PC-9 (cell line): ENCODE results near the gene DUS3L. TPM values are rescaled to one million over a fixed set of nuclear protein-coding genes. Genes with fewer than 3 reads are reported as not detected.

Experiments
- BruUV-seq: library from RNA; stranded (reverse); fragments of 400-500 nt; replicated peaks from 2 replicates; lab custom pipeline; 2021; lab: Mats Ljungman, UMichigan
- CTCF ChIA-PET: fragments of 300-600 bp; sonication (Branson Sonifier 250); formaldehyde crosslinking; loops from one replicate; lab custom pipeline; 2022; ENCODE audit warnings: antibody characterized with exemption; lab: Charles Lee
- POLR2A ChIA-PET: fragments of 300-600 bp; sonication (Branson Sonifier 250); formaldehyde crosslinking; loops from one replicate; lab custom pipeline; 2022; ENCODE audit warnings: antibody characterized with exemption; ENCODE audit not compliant: unreplicated experiment; lab: Charles Lee
- DNase-seq, 2 experiments: peaks; one replicate each; pipeline versions ENCODE4 v3.0.0 to v3.0.0-alpha.2; 2015 to 2022; ENCODE audit warnings: mixed read lengths in 1 of 2
- H2AFZ ChIP-seq: fragments of 200-600 bp; sonication (generic); 2 replicates; pipeline ENCODE4 v1.8.1; 2017; ENCODE audit warnings: antibody characterized with exemption
- H3F3A ChIP-seq: fragments of 200-600 bp; sonication (generic); 2 replicates; pipeline ENCODE4 v1.8.1; 2017; ENCODE audit warnings: antibody characterized with exemption, mild to moderate bottlenecking, low read depth; ENCODE audit not compliant: insufficient read depth
- H3K27ac ChIP-seq: fragments of 200-600 bp; sonication (generic); 2 replicates; pipeline ENCODE4 v1.6.1; 2016; ENCODE audit warnings: mixed run types
- H3K27me3 ChIP-seq: fragments of 200-600 bp; sonication (generic); 2 replicates; pipeline ENCODE4 v1.6.1; 2016; ENCODE audit warnings: low read depth, mixed run types; ENCODE audit not compliant: insufficient read depth
- H3K36me3 ChIP-seq: fragments of 200-600 bp; sonication (generic); 2 replicates; pipeline ENCODE4 v1.6.1; 2016; ENCODE audit warnings: low read depth, mixed run types
- H3K4me1 ChIP-seq: fragments of 200-600 bp; sonication (generic); replicated peaks from 2 replicates; pipeline ENCODE4 v1.6.1; 2016; ENCODE audit warnings: mixed run types; ENCODE audit not compliant: insufficient read depth
- H3K4me2 ChIP-seq: fragments of 200-600 bp; sonication (generic); 2 replicates; pipeline ENCODE4 v1.6.1; 2017; ENCODE audit warnings: mixed run types
- H3K4me3 ChIP-seq: fragments of 200-600 bp; sonication (generic); 2 replicates; pipeline ENCODE4 v1.6.1; 2016; ENCODE audit warnings: mixed run types
- H3K79me2 ChIP-seq: fragments of 200-600 bp; sonication (generic); 2 replicates; pipeline ENCODE4 v1.6.1; 2017; ENCODE audit warnings: low read depth, mixed run types
- H3K9me2 ChIP-seq: fragments of 200-600 bp; sonication (generic); 2 replicates; pipeline ENCODE4 v1.8.1; 2017; ENCODE audit warnings: mild to moderate bottlenecking; ENCODE audit not compliant: insufficient read depth
- H3K9me3 ChIP-seq: fragments of 200-600 bp; sonication (generic); 2 replicates; pipeline ENCODE4 v1.8.1; 2016; ENCODE audit warnings: low read depth; ENCODE audit not compliant: insufficient read depth
- H4K20me1 ChIP-seq: fragments of 200-600 bp; sonication (generic); 2 replicates; pipeline ENCODE4 v1.8.1; 2017; ENCODE audit not compliant: insufficient read depth
- CTCF ChIP-seq: fragments of 200-600 bp; sonication (generic); conservative IDR thresholded peaks from 2 replicates; pipeline ENCODE4 v1.6.1; 2017; ENCODE audit warnings: mixed run types, antibody characterized with exemption, mild to moderate bottlenecking, moderate library complexity
- EZH2 ChIP-seq: fragments of 200-600 bp; sonication (generic); IDR thresholded peaks from 2 replicates; pipeline ENCODE4 v1.8.0; 2017; ENCODE audit warnings: antibody characterized with exemption, low read depth
- intact Hi-C: fragments of 100-400 bp; cut with micrococcal nuclease; formaldehyde crosslinking; loops from one replicate; pipeline ENCODE4 v1.10.0; 2022; ENCODE audit not compliant: unreplicated experiment
- total RNA-seq: library from RNA; stranded (reverse); gene quantifications from 2 replicates; pipeline ENCODE4 v1.2.3, GENCODE V29; 2021

The DUS3L gene
- total RNA-seq, 1 experiment from 2014 or later: 27.1 TPM

GRCh38 chr19:5824751-5825150 is 33.8 kb upstream of the DUS3L start:
- no peak for DNase-seq
- ChIA-PET CTCF (no interaction called here), POLR2A (no interaction called here)
- Histone ChIP-seq H3K9me3 (no peaks in the 10 kb centered on the region), H3K27me3 (no peaks in the 10 kb centered on the region), H4K20me1 (no peaks in the 10 kb centered on the region), H3F3A (peaks cover 12% of the 10 kb centered on the region; the same call in 1 of the 2 replicates), H3K4me3 (no peak overlapping the region), H2AFZ (no peak overlapping the region), H3K4me1 (0 out of 2 replicates have a peak, but pooled peaks cover 9% of the 10 kb centered on the region), H3K36me3 (no peaks in the 10 kb centered on the region), H3K9me2 (no peaks in the 10 kb centered on the region), H3K79me2 (no peaks in the 10 kb centered on the region), H3K4me2 (no peak overlapping the region), H3K27ac (no peak overlapping the region)
- BruUV-seq: no TSS peak
- TF ChIP-seq CTCF (no peak), EZH2 (no peak)
- intact Hi-C loops: no loop called here

- Histone ChIP-seq H3K4me3 (no peak overlapping the region), H3K9me2 (no peaks in the 10 kb centered on the region), H3K9me3 (no peaks in the 10 kb centered on the region), H3K79me2 (no peaks in the 10 kb centered on the region), H3K27me3 (no peaks in the 10 kb centered on the region), H3K27ac (no peak overlapping the region), H3F3A (peaks cover 12% of the 10 kb centered on the region; the same call in 1 of the 2 replicates), H2AFZ (no peak overlapping the region), H3K36me3 (no peaks in the 10 kb centered on the region), H3K4me2 (no peak overlapping the region), H3K4me1 (0 out of 2 replicates have a peak, but pooled peaks cover 9% of the 10 kb centered on the region), H4K20me1 (no peaks in the 10 kb centered on the region)
- CTCF ChIA-PET: no interaction called here
- POLR2A ChIA-PET: interaction anchor here (0.5 kb wide), 1 partner anchor 31 kb away, joined by 24 read pairs; no protein-coding TSS in a partner anchor
- DNase-seq: peak in 1 of 2 experiments; percentile 21
- no TSS peak for BruUV-seq
- intact Hi-C loops: no loop called here
- TF ChIP-seq CTCF: peak; percentile 52; the same call in 1 of the 2 replicates
- TF ChIP-seq EZH2: no peak
Observed at GRCh38 chr19:5823579-5824281, 32.8 kb upstream of the DUS3L start.

- H3K9me2 ChIP-seq: no peaks in the 10 kb centered on the region
- H3K36me3 ChIP-seq: no peaks in the 10 kb centered on the region
- intact Hi-C loops: no loop called here
- no peak overlapping the region for H3K27ac ChIP-seq
- H3K79me2 ChIP-seq: no peaks in the 10 kb centered on the region
- H4K20me1 ChIP-seq: no peaks in the 10 kb centered on the region
- no peak overlapping the region for H2AFZ ChIP-seq
- no peak for TF ChIP-seq CTCF
- TF ChIP-seq EZH2: no peak
- peaks cover 10% of the 10 kb centered on the region; the same call in 1 of the 2 replicates for H3F3A ChIP-seq
- ChIA-PET POLR2A (no interaction called here), CTCF (interaction anchor here (0.6 kb wide), 1 partner anchor 467 kb away, joined by 3 read pairs; no protein-coding TSS in a partner anchor)
- no peaks in the 10 kb centered on the region for H3K9me3 ChIP-seq
- no peak overlapping the region for H3K4me3 ChIP-seq
- 0 out of 2 replicates have a peak, but pooled peaks cover 9% of the 10 kb centered on the region for H3K4me1 ChIP-seq
- BruUV-seq: no TSS peak
- no peaks in the 10 kb centered on the region for H3K27me3 ChIP-seq
- no peak overlapping the region for H3K4me2 ChIP-seq
- DNase-seq: no peak
Observed at GRCh38 chr19:5822181-5822844, 31.4 kb upstream of the DUS3L start.
